ENCODE data around the gene NVL.

NVL gene

DNA sequence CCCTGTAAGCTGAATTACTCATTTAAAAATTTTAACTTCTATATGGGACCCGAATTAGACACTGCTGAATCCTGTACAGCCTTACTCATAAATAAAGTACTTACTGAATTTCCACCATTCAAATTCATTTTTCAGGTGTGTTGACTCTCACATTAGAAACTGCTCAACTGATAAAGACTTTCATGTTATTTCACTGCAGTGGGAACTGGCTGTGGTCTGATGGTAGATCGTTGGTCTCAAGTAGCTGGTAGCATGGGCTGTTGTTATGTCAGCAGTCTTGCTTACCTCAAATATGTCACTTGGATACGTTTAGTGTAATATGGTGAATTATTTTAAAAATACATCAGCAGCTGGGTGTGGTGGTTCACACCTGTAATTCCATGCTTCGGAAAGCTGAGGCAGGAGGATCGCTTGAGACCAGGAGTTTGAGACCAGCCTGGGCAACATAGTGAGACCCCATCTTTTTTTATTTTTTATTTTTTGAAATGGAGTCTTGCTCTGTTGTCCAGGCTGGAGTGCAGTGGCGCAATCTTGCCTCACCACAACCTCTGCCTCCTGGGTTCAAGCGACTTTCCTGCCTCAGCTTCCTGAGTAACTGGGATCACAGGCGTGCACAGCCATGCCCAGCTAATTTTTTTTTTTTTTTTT, 136.5 kb downstream of the NVL start:
- no peak for DNase-seq (ENCODE audit: low spot score)

DNA sequence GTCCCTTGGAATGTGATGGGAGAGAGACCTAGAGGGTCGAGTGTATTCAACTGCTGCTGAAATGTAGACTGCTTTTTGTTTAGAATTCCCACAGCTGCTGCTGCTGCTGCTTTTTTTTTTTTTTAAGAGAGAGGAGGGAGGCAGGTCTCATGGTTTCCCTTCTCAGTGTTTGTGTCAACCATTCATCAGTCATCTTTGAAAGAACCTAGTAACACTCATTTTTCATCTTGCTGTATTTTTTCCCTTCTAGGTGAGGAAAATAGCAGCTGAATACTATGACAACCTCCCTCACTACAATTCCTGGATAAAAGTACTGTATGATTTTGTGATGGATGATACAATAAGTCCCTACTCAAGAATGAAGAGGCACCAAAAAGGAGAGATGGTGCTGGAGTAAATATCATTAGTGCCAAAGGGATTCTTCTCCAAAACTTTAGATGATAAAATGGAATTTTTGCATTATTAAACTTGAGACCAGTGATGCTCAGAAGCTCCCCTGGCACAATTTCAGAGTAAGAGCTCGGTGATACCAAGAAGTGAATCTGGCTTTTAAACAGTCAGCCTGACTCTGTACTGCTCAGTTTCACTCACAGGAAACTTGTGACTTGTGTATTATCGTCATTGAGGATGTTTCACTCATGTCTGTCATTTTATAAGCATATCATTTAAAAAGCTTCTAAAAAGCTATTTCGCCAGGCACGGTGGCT, 137.7 kb downstream of the NVL start:
- no peak for DNase-seq (ENCODE audit: low spot score)

DNA sequence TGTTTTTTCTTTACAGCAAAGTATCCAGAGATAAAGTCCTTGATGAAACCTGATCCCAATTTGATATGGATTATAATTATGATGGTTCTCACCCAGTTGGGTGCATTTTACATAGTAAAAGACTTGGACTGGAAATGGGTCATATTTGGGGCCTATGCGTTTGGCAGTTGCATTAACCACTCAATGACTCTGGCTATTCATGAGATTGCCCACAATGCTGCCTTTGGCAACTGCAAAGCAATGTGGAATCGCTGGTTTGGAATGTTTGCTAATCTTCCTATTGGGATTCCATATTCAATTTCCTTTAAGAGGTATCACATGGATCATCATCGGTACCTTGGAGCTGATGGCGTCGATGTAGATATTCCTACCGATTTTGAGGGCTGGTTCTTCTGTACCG, 140.4 kb downstream of the NVL start:
- no peak for DNase-seq (ENCODE audit: low spot score)

DNA sequence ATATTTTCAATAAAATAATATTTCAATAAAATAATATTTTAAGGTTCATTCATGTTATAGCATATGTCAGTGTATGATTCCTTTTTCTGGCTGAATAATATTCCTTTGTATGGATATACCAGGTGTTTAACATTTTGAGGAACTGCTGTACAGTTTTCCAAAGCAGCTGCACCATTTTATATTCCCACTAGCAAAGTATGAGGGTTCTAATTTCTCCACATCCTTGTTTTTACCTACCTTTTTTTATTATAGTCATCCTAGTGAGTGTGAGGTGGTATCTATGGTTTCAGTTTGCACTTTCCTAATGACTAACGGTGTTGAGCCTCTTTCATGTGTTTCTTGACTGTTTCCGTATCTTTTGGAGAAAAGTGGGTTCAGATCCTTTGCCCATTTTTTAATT, 141.7 kb downstream of the NVL start:
- no peak for DNase-seq (ENCODE audit: low spot score)

DNA sequence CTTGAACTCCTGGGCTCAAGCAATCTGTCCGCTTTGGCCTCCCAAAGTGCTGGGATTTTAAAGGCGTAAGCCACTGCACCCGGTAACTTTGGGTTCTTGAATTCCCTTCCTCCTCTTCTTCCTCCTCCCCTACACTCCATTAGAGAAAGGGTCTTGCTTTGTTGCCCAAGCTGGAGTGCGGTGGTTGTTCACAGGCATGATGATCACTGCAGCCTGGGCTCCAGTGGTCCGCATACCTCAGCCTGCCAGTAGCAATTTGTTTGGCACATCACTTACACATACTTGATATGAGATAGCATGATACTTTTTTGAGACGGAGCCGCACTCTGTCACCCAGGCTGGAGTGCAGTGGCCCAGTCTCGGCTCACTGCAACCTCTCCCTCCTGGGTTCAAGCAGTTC, 144.8 kb downstream of the NVL start:
- no peak for DNase-seq (ENCODE audit: low spot score)

DNA sequence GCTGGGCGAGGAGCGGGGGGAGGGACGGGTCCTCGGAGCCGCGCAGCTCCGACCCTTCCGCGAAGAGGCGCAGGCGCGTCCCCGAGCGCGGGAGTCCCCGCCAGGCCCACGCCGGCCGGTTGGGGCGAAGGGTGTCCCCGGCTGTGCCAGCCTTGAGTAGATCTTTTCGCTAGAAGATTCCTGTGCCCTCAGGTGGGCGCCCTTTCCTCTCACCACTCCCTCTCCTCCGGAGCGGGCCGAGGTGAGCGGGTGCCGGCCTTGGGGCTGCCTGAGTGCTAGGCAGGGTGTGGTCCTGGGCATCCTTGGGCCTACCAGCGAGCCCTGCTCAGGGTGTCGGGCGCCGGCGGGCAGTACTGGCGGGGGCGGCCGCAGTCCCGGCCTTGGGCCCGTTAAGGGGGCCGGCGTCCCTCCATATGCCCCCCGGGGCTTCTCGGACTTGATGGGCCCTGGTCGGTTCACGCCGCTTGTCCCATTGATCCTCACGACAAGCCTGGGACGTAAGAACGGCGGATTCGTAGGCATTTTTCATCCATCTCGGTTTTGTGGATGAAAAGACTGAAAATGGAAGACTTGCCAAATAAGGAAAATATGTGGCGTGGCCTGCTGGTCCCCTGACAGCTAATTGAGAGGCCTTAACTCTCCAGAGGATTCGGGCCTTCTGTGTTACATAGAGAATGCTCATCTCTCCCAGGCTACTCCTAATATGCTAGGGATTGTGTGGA, 146.2 kb downstream of the NVL start:
- peak; percentile 73 for DNase-seq (ENCODE audit: low spot score)

DNA sequence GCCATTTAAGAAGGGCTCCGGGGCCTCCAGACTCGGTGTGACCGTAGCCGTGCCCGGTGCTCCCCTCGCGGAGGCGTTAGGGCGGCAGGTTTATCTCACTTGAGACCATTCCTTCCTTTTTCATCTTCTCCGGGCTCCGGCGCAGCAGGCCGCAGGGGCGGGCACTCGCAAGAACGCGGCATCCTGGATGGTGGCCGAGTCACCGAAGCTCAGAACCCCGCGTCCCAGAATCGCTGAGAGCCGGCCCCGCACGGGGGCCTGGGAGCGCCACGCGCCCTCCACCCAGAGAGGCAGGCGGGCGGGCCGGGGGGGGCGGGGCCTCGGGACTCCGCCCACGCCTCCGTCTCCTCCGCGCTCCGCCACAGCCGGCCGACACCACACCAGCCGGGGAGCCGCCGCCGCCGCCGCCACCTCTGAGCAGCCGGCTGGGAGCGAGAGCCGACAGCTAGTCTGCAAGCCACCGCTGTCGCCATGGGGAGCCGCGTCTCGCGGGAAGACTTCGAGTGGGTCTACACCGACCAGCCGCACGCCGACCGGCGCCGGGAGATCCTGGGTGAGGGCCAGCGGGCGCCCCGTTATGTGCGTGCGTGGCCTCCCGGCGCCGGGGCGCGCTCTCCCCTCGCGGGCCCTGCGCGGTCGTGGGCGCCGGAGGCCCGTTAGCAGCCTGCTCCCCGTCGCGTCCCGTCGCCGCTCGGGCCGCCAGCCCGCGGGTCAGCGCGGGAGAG, 146.9 kb downstream of the NVL start, which contains the start of gene DEGS1:
Gene DEGS1 (plus strand): TSS at position 375 of the 725 bp plus-strand sequence. CDS start 97 bp downstream, at position 472.
- peak; percentile 99 for DNase-seq (ENCODE audit: low spot score)

DNA sequence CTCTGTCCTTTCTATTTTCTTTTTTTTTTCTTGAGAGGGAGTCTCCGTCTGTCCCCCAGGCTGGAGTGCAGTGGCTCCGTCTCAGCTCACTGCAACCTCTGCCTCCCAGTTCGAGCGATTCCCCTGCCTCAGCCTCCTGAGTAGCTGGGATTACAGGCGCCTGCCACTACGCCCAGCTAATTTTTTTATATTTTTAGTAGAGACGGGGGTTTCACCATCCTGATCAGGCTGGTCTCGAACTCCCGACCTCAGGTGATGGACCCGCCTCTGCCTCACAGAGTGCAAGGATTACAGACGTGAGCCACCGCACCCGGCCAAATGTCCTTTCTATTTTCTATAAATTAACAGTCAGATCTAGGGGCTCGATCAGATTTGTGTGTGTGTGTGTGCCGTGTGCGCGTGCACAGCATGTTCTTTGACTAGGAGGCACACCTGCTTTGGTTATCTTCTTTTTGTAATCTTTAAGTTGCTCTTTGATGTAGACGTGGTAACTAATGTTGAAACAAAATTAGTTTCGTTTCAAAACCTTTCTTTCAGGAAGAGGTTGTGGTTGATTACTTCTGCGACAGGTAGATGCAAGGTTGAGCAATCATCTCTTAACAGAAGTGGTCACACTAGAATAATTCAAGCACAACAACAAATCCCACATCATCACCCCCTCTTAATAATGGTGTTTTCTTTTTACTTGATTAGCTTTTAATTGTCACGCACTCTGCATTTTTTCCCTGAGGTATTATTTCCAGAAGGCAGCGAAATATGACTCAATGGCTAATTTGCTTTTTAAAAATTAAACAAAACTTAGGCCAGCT, 147.7 kb downstream of the NVL start:
- no peak for DNase-seq (ENCODE audit: low spot score)

DNA sequence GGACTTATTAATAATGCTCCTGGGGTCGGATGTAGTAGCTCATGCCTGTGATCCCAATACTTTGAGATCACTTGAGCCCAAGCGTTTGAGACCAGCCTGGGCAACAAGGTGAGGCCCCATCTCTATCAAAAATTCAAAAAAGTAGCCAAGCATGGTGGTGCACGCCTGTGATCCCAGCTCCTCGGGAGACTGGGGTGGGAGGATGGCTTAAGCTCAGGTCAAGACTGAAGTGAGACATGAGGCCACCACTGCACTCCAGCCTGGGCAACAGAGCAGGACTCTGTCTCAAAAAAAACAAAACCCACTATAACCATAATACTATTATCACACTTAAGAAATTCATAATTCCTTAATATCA, 148.5 kb downstream of the NVL start:
- DNase-seq (ENCODE audit: low spot score): no peak

DNA sequence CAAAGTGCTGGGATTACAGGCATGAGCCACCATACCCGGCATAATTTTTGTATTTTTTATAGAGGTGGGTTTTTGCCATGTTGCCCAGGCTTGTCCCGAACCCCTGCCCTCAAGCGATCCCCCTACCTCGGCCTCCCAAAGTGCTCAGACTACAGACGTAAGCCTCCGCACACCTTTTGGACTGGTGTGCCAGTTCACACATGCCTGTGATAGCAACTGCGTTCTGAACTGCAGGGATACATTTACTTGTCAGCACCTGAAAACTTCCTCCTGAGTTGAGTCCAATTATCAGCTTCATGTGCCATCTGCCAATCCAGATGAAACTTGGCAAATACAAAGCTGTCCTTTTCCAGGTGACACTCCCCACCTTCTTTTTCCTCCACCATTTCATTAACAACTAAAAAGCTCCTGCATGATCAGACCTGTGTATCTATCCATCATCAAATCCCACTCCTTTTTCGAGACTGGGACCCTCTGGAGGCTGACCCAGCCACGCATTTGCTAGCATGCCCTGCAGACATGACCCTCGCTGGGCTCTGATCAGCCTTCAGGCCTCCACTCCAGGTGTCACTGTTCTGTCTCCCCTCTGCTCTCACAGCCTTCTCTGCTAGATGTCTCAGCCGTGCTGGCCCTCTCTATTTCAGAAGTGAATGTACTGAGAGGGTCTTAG, 149.1 kb downstream of the NVL start:
- no peak for DNase-seq (ENCODE audit: low spot score)

DNA sequence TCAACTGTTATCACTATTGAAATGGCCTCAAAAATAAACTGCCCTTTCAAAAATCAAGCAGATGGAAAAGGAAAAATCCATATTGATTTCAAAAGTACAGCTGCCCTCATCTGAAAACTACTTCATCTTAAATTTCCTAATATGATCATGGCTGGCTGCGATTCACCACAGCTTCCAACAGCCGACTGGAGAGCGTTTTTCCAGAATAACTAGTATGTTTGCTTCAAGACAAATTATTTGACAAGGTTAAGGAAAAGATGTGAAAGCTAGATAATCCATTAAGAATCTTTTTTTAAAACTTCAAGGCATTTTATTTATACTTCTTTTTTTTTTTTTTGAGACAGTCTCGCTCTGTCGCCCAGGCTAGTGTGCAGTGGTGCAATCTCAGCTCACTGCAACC, 151.1 kb downstream of the NVL start:
- DNase-seq (ENCODE audit: low spot score): no peak

DNA sequence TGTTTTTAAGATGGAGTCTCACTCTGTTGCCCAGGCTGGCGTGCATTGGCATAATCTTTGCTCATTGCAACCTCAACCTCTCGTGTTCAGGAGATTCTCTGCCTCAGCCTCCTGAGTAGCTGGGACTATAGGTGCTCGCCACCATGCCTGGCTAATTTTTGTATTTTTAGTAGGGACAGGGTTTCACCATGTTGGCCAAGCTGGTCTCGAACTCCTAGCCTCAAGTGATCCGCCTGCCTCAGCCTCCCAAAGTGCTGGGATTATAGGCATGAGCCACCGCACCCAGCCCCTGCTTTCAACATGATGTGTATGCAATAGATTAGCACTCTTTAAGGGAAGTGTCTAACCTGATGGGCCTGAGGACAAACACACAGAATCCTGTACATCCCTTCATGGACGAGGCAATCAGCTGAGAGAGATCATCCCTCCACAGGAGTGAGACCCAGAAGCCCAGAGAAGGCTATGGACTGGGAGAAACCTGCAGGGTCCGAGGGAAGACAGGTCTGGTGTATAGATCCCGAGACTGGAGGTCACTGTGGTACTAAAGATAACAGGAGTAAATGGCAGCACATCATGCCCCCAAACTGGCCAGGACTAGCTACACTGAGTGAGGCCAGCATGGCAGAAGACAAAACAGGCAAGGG, 152.5 kb downstream of the NVL start:
- DNase-seq (ENCODE audit: low spot score): no peak
